Large intestine (tissue), 3 donors: Measurements from ENCODE around the gene FSTL5. TPM values are rescaled to one million over a fixed set of nuclear protein-coding genes. Genes with fewer than 3 reads are reported as not detected.
"Not testable (repeated sequence)": the region's sequence is repeated elsewhere in the genome, so short reads cannot be mapped to it uniquely, and the experiment has no call there.

Experiments
- DNase-seq, 2 donors: peaks; one replicate each; pipeline versions ENCODE4 v3.0.0 to v3.0.0-alpha.2; 2013
- H3K27ac ChIP-seq: one replicate; pipeline ENCODE4 v1.5.1; 2013; ENCODE audit warnings: low read length
- H3K27me3 ChIP-seq: 2 replicates; pipeline ENCODE4 v1.6.1; 2013; ENCODE audit warnings: low read length; ENCODE audit not compliant: control insufficient read depth, insufficient read depth
- H3K36me3 ChIP-seq: 2 replicates; pipeline ENCODE4 v1.6.1; 2013; ENCODE audit warnings: low read length; ENCODE audit not compliant: control insufficient read depth, insufficient read depth
- H3K4me1 ChIP-seq: one replicate; pipeline ENCODE4 v1.6.1; 2013; ENCODE audit warnings: low read length; ENCODE audit not compliant: control insufficient read depth, insufficient read depth
- H3K4me3 ChIP-seq: one replicate; pipeline ENCODE4 v1.5.1; 2013; ENCODE audit warnings: low read length
- H3K9me3 ChIP-seq: one replicate; pipeline ENCODE4 v1.6.1; 2013; ENCODE audit warnings: mild to moderate bottlenecking, low read depth, low read length, moderate library complexity; ENCODE audit not compliant: control insufficient read depth
- WGBS: methylation state at CpG from one replicate; pipeline ENCODE4 v1.1.5; 2013; ENCODE audit warnings: low lambda C conversion rate; ENCODE audit not compliant: insufficient coverage; 5-methylcytosine and 5-hydroxymethylcytosine counted together
- polyA plus RNA-seq: library from polyadenylated mRNA; unstranded; fragments of 120-200 nt; gene quantifications from one replicate; pipeline ENCODE4 v1.2.1, GENCODE V29; 2013

The FSTL5 gene
- polyA plus RNA-seq, 1 donor: 7.0 TPM

DNA sequence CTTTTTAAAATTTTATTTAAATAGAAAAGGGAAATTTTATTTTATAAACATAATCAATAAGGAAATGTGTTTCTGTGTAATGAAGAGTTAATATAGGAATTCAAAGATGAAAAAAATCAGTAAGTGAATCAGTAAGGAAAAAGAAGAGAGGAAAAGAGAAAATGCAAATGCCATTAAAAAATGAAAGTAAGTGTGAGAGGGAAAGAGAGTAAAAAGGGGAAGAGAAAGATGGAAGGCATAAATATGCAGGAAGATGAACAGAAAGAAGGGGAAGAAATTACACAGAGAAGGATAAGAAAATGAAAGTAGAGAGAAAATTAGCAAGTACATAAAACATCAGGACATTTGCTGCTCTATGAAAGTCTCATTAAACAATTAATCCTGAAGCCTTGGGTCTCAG is 349.9 kb downstream of the FSTL5 start:
- no peak for DNase-seq
- Histone ChIP-seq H3K4me3 (no peak overlapping the region), H3K27me3 (no peaks in the 10 kb centered on the region), H3K4me1 (no peaks in the 10 kb centered on the region), H3K9me3 (no peaks in the 10 kb centered on the region), H3K27ac (no peak overlapping the region), H3K36me3 (no peaks in the 10 kb centered on the region)

DNA sequence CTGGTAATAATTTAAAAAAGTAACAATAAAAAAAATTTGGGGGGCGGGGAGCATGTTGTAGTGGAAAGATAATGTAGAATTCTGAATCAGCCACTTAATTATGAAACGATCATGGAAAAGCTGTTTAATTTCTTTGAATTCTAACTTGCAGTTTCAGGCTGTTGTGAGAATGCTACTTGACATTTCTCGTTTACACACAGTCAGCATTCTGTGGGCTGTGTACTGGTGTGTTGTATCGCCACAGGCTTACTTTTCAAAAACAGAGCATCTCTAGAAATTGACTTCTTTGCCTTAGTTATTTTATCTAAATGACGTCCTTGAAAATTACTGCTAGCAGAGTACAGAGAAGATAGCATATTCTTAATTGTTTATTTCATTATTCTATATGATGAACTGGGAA is 350.4 kb downstream of the FSTL5 start:
- 94% methylated on average over 3 of the region's 5 CpGs for WGBS
- no peaks in the 10 kb centered on the region for H3K27me3 ChIP-seq
- no peak overlapping the region for H3K4me3 ChIP-seq
- H3K4me1 ChIP-seq: no peaks in the 10 kb centered on the region
- H3K9me3 ChIP-seq: no peaks in the 10 kb centered on the region
- no peaks in the 10 kb centered on the region for H3K36me3 ChIP-seq
- DNase-seq: no peak
- H3K27ac ChIP-seq: no peak overlapping the region

- no peaks in the 10 kb centered on the region for H3K36me3 ChIP-seq
- H3K4me1 ChIP-seq: no peaks in the 10 kb centered on the region
- H3K27ac ChIP-seq: no peak overlapping the region
- no peaks in the 10 kb centered on the region for H3K9me3 ChIP-seq
- no peaks in the 10 kb centered on the region for H3K27me3 ChIP-seq
- WGBS: no CpG with 5 or more reads among the region's 2 CpGs
- H3K4me3 ChIP-seq: no peak overlapping the region
- no peak for DNase-seq
Measured at GRCh38 chr4:161803171-161803570, 360.6 kb downstream of the FSTL5 start.

GRCh38 chr4:161799710-161800109 is 364.1 kb downstream of the FSTL5 start:
- no peak for DNase-seq
- no CpG with 5 or more reads among the region's 3 CpGs for WGBS
- no peak overlapping the region for H3K4me3 ChIP-seq

DNA sequence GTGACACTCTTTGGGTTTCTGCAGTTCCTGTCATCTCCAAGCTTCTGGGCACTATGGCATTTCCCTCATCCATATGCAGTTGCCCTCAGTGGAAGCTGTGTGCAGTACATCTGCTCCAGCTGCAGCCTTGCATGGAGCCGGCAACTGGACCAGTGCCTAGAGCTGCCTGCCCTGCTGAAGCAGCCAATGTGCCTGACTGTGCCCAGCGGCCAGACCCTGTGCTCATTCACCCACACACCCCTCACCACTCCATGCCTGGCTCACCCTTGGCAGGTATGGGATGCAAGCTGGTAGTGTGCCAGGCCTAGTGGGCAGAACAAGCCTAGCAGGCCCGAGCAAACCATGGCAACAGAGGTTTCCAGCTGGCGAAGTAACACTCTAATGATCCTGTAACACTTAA is 370.8 kb downstream of the FSTL5 start:
- Histone ChIP-seq H3K36me3 (no peaks in the 10 kb centered on the region), H3K27ac (no peak overlapping the region), H3K4me1 (no peaks in the 10 kb centered on the region), H3K4me3 (no peak overlapping the region), H3K9me3 (peaks cover 5% of the 10 kb centered on the region), H3K27me3 (no peaks in the 10 kb centered on the region)
- WGBS: 100% methylated on average over 1 of the region's 4 CpGs
- DNase-seq: no peak

More at GRCh38 chr4:161799710-161800109, 364.1 kb downstream of the FSTL5 start:
- H3K27me3 ChIP-seq: no peaks in the 10 kb centered on the region
- no peaks in the 10 kb centered on the region for H3K9me3 ChIP-seq
- H3K36me3 ChIP-seq: no peaks in the 10 kb centered on the region
- H3K4me1 ChIP-seq: no peaks in the 10 kb centered on the region
- no peak overlapping the region for H3K27ac ChIP-seq

- no peak for DNase-seq
- no CpG with 5 or more reads among the region's 13 CpGs for WGBS
- Histone ChIP-seq H3K4me3 (no peak overlapping the region), H3K27ac (no peak overlapping the region), H3K27me3 (no peaks in the 10 kb centered on the region), H3K9me3 (peaks cover 5% of the 10 kb centered on the region), H3K4me1 (no peaks in the 10 kb centered on the region), H3K36me3 (no peaks in the 10 kb centered on the region)
Measured at GRCh38 chr4:161791796-161792556, 371.8 kb downstream of the FSTL5 start.

DNA sequence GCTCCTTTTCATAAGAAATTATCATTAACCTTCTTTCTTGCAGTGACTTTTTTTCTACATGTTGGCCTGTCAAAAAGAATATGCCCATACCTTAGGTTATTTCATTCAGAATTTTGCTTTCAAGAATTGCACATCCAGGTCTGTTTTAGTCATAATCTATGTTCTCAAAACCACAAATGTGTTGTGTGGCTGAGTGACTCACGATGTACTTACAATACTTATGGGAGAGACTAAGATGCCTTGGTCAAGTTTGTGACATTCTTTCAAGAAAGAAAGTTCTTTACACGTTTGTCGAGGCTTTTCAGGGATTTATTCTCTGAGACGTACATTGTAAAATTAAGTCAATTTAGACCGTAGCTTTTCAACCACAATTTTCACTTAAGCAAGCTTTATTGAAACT is 396.7 kb downstream of the FSTL5 start:
- no peaks in the 10 kb centered on the region for H3K36me3 ChIP-seq
- no peaks in the 10 kb centered on the region for H3K9me3 ChIP-seq
- no peak overlapping the region for H3K27ac ChIP-seq
- H3K4me1 ChIP-seq: no peaks in the 10 kb centered on the region
- no peaks in the 10 kb centered on the region for H3K27me3 ChIP-seq
- DNase-seq: no peak
- 56% methylated on average over 2 of the region's 5 CpGs for WGBS
- H3K4me3 ChIP-seq: no peak overlapping the region

DNA sequence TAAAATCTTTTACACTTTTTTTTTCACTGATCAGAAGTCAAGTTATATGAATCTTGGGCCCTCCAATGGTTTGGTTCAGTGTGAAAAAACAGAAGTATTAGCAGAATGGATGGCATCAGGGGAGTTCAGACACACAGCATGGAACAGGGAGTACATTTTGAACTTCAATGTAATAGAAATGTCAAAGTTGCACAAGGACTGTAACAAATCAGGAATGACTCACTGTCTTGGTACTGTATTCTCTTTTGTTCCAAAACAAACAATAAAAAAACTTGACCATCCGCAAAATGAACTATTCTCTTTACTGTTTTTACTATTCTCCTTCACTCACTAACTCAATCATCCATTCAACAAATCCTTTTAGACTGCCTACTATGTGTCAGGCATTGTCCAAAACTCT is 401.0 kb downstream of the FSTL5 start:
- no peaks in the 10 kb centered on the region for H3K4me1 ChIP-seq
- no peaks in the 10 kb centered on the region for H3K27me3 ChIP-seq
- no peaks in the 10 kb centered on the region for H3K9me3 ChIP-seq
- H3K36me3 ChIP-seq: no peaks in the 10 kb centered on the region
- no peak overlapping the region for H3K4me3 ChIP-seq
- no peak overlapping the region for H3K27ac ChIP-seq
- no CpG with 5 or more reads among the region's 1 CpG for WGBS
- DNase-seq: no peak

GRCh38 chr4:161760008-161760407 is 403.8 kb downstream of the FSTL5 start:
- DNase-seq: no peak
- H3K27me3 ChIP-seq: no peaks in the 10 kb centered on the region
- no peaks in the 10 kb centered on the region for H3K9me3 ChIP-seq
- no peak overlapping the region for H3K27ac ChIP-seq
- no peaks in the 10 kb centered on the region for H3K36me3 ChIP-seq
- H3K4me1 ChIP-seq: no peaks in the 10 kb centered on the region
- no peak overlapping the region for H3K4me3 ChIP-seq
- WGBS: no CpG with 5 or more reads among the region's 3 CpGs

- not testable (repeated sequence) for H3K27ac ChIP-seq, H3K9me3 ChIP-seq, H3K4me1 ChIP-seq, DNase-seq, H3K36me3 ChIP-seq, H3K4me3 ChIP-seq, H3K27me3 ChIP-seq
- WGBS: 100% methylated on average over 1 of the region's 9 CpGs
Measured at GRCh38 chr4:161758412-161758811, 405.4 kb downstream of the FSTL5 start.

- H3K4me3 ChIP-seq: no peak overlapping the region
- no peak overlapping the region for H3K27ac ChIP-seq
- no peaks in the 10 kb centered on the region for H3K36me3 ChIP-seq
- H3K4me1 ChIP-seq: no peaks in the 10 kb centered on the region
- 93% methylated on average over 2 of the region's 2 CpGs for WGBS
- no peaks in the 10 kb centered on the region for H3K27me3 ChIP-seq
- no peak for DNase-seq
- no peaks in the 10 kb centered on the region for H3K9me3 ChIP-seq
Measured at GRCh38 chr4:161728929-161729328, 434.9 kb downstream of the FSTL5 start.
